Testis (tissue), 2 donors: ENCODE measurements around the gene EGFR.

Source experiments
- POLR2A ChIP-seq: fragments of 450-650 bp; IDR thresholded peaks from one replicate; pipeline ENCODE4 v1.6.1; 2017; ENCODE audit warnings: antibody characterized with exemption, mild to moderate bottlenecking, moderate library complexity
- TF ChIP-seq, protein P1 (sequence below), 3 experiments: fragments of 450-650 bp in 2 of 3; fragments of 200-600 bp in 1 of 3; sonication (generic) in 1 of 3; IDR thresholded peaks; one replicate each; pipeline ENCODE4 v1.5.1; 2016 to 2019; ENCODE audit warnings: antibody characterized with exemption in 3 of 3, mild to moderate bottlenecking in 2 of 3, moderate library complexity in 1 of 3

DNA sequence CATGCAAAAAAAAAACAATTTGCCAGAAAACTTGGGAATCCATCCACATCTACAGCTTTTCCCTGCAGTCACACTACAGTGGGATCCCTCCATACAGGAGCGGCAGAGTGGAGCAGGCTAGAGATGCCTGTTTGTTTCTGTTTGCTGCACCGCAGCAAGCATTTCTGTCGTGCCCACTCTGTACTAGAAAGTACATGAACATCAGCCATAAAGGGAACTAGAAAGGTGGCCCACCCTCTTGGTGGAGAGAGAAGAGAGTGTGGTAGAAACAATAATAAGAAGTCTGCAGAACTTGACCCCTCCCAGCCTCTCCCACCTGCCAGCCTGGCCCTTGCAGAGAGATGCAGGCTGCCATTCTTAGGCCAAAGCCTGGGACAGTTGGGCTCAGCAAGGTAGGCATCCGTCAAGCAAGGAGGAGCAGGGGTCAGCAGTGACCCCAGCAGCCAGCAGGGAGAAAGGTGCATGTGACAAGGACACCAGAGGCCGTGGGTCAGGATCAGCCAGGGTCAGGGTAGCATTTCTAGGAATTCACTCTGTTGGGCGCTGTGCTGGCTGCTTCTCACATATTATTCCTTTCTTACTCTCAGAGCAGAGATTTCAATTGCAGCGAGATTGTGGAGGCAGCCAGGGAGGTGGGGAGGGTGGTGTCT, 171.8 kb downstream of the EGFR start:
- TF ChIP-seq, protein P1, sequence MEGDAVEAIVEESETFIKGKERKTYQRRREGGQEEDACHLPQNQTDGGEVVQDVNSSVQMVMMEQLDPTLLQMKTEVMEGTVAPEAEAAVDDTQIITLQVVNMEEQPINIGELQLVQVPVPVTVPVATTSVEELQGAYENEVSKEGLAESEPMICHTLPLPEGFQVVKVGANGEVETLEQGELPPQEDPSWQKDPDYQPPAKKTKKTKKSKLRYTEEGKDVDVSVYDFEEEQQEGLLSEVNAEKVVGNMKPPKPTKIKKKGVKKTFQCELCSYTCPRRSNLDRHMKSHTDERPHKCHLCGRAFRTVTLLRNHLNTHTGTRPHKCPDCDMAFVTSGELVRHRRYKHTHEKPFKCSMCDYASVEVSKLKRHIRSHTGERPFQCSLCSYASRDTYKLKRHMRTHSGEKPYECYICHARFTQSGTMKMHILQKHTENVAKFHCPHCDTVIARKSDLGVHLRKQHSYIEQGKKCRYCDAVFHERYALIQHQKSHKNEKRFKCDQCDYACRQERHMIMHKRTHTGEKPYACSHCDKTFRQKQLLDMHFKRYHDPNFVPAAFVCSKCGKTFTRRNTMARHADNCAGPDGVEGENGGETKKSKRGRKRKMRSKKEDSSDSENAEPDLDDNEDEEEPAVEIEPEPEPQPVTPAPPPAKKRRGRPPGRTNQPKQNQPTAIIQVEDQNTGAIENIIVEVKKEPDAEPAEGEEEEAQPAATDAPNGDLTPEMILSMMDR (IDR thresholded peaks at IDR 0.05): no peak
- TF ChIP-seq POLR2A: no peak
